T1000 (cell line): Measurements from ENCODE around the gene SDSL.

Experiments
- DNase-seq: peaks from one replicate; lab custom pipeline; 2025; ENCODE audit warnings: mixed read lengths; lab: John Stamatoyannopoulos, UW

SDSL gene

GRCh38 chr12:113480336-113480971 is 58.3 kb downstream of the SDSL start:
- DNase-seq = no peak

- DNase-seq = no peak
Observed at GRCh38 chr12:113482334-113482733, 60.2 kb downstream of the SDSL start.

- no peak for DNase-seq
Observed at GRCh38 chr12:113485330-113485729, 63.1 kb downstream of the SDSL start.

- DNase-seq = no peak
Observed at GRCh38 chr12:113486722-113487121, 64.5 kb downstream of the SDSL start.
